Central memory CD8-positive, alpha-beta T cell (primary cell): ENCODE measurements around the gene FCHO2.

Experiments
- ATAC-seq: fragments of 150-1000 bp; cut with Tn5 transposase; replicated peaks from 2 replicates; pipeline ENCODE4 v1.10.0; 2022; ENCODE audit warnings: mild to moderate bottlenecking, moderate FRiP score, moderate number of reproducible peaks; ENCODE audit not compliant: poor library complexity, severe bottlenecking; ENCODE audit errors: extremely low read depth
- DNase-seq, 2 donors: peaks; one replicate each; pipeline ENCODE4 v3.0.0; 2021; ENCODE audit warnings: low spot score in 2 of 2
- H3K27ac Mint-ChIP-seq: one replicate; pipeline ENCODE4 v1.8.0; 2022; ENCODE audit warnings: low read depth, mild to moderate bottlenecking, moderate library complexity, mixed read lengths
- H3K27me3 Mint-ChIP-seq: one replicate; pipeline ENCODE4 v1.8.0; 2022; ENCODE audit warnings: mixed read lengths
- H3K36me3 Mint-ChIP-seq: one replicate; pipeline ENCODE4 v1.8.0; 2022; ENCODE audit warnings: mild to moderate bottlenecking, moderate library complexity, mixed read lengths; ENCODE audit not compliant: insufficient read depth
- H3K4me1 Mint-ChIP-seq: one replicate; pipeline ENCODE4 v1.8.0; 2022; ENCODE audit warnings: mixed read lengths
- H3K4me3 Mint-ChIP-seq: one replicate; pipeline ENCODE4 v1.8.0; 2022; ENCODE audit warnings: mild to moderate bottlenecking, moderate library complexity, mixed read lengths
- H3K9me3 Mint-ChIP-seq: one replicate; pipeline ENCODE4 v1.8.0; 2022; ENCODE audit warnings: mixed read lengths

The FCHO2 gene

DNA sequence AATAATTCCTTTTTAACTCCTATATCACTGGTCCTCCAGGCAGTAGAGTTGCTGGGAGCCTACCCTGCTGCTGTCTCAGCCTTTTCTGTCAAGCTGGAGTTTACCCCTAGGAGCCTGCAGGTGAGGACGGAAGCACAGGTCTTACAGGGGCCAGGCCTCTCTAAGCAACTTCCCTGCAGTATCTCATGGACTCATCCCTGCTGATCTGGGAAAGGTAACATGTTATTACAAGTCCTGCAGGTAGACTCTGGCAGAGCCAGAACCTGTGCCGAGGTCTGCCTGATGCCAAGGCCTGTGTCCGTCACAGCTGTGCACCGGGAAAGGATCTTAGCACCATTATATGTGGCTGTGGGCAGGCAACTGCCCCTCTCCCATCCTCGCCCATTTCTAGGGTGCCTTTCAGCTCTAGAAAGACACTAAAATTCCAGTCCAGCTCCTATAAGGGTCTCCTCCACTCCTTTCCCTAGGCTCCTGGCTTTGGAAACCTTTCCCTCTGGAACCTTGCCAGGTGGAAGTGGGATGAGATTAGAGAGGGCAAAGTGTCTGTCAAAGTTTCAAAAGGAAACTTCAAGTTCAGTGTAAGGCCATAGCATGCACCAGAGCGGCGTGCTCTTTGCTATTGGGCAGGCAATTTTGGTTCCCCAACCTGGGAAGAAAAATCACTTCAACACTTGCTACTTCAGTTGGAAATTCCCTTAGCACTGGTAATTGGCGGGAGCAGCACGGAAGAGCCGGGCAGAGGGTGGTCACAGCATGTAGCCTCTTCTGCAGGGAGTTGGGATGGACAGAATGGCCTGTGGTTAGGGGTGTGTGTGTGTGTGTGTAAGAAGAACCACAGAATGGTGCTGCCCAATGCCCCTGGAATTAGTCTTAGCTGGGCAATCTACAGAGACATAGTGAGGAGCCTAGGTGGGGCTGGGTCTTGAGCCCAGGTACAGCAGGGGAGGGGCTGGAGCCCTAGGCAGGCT lies 182.0 kb downstream of the FCHO2 start:
- ATAC-seq (no peak), DNase-seq (no peak)
- no peak overlapping the region for H3K27ac Mint-ChIP-seq
- H3K27me3 Mint-ChIP-seq = peaks cover 27% of the 10 kb centered on the region
- H3K36me3 Mint-ChIP-seq = peaks cover 8% of the 10 kb centered on the region
- H3K4me3 Mint-ChIP-seq = no peak overlapping the region
- H3K4me1 Mint-ChIP-seq = peaks cover 5% of the 10 kb centered on the region
- H3K9me3 Mint-ChIP-seq = no peaks in the 10 kb centered on the region

- Mint-ChIP-seq H3K27ac (no peak overlapping the region), H3K27me3 (peaks cover 39% of the 10 kb centered on the region), H3K4me1 (peaks cover 5% of the 10 kb centered on the region), H3K9me3 (no peaks in the 10 kb centered on the region), H3K36me3 (peaks cover 4% of the 10 kb centered on the region), H3K4me3 (no peak overlapping the region)
- ATAC-seq (no peak), DNase-seq (no peak)
Observed at GRCh38 chr5:73139485-73139884, 183.6 kb downstream of the FCHO2 start.
